OCI-LY1 (cell line): ENCODE results near the gene ZNF524.

ENCODE experiments used
- H2AFZ ChIP-seq: fragments of 200-600 bp; sonication (generic), shearing (Covaris generic); 2 replicates; pipeline ENCODE4 v1.6.0; 2014; ENCODE audit warnings: antibody characterized with exemption, mild to moderate bottlenecking, low read length
- H3F3A ChIP-seq: fragments of 200-600 bp; sonication (generic), shearing (Covaris generic); 2 replicates; pipeline ENCODE4 v1.6.0; 2014; ENCODE audit warnings: mild to moderate bottlenecking, antibody characterized with exemption, low read length, moderate library complexity; ENCODE audit not compliant: insufficient read depth
- H3K27ac ChIP-seq: fragments of 200-600 bp; sonication (generic); 2 replicates; pipeline ENCODE4 v1.5.1; 2014; ENCODE audit warnings: low read length, mixed run types, mild to moderate bottlenecking, low read depth; ENCODE audit not compliant: poor library complexity, severe bottlenecking
- H3K27me3 ChIP-seq: fragments of 200-600 bp; sonication (generic); 2 replicates; pipeline ENCODE4 v1.6.0; 2014; ENCODE audit warnings: antibody characterized with exemption, mild to moderate bottlenecking, low read length, moderate library complexity; ENCODE audit not compliant: insufficient read depth
- H3K36me3 ChIP-seq: fragments of 200-600 bp; sonication (generic); 2 replicates; pipeline ENCODE4 v1.6.1; 2014; ENCODE audit warnings: mild to moderate bottlenecking, antibody characterized with exemption, low read length, moderate library complexity, mixed read lengths; ENCODE audit not compliant: insufficient read depth
- H3K4me1 ChIP-seq: fragments of 200-600 bp; sonication (generic); 2 replicates; pipeline ENCODE4 v1.5.1; 2014; ENCODE audit warnings: mild to moderate bottlenecking, low read length, moderate library complexity; ENCODE audit not compliant: insufficient read depth, severe bottlenecking
- H3K4me2 ChIP-seq: fragments of 200-600 bp; sonication (generic), shearing (Covaris generic); 2 replicates; pipeline ENCODE4 v1.6.1; 2014; ENCODE audit warnings: low read length
- H3K4me3 ChIP-seq: fragments of 200-600 bp; sonication (generic); 2 replicates; pipeline ENCODE4 v1.5.1; 2014; ENCODE audit warnings: low read length, low read depth, mild to moderate bottlenecking, mixed read lengths; ENCODE audit not compliant: poor library complexity, severe bottlenecking
- H3K79me2 ChIP-seq: fragments of 200-600 bp; shearing (Covaris generic); 2 replicates; pipeline ENCODE4 v1.6.1; 2016; ENCODE audit warnings: mixed run types, low read length, mixed read lengths; ENCODE audit not compliant: insufficient read depth
- H3K9ac ChIP-seq: fragments of 200-600 bp; sonication (generic), shearing (Covaris generic); 2 replicates; pipeline ENCODE4 v1.6.1; 2014; ENCODE audit warnings: mild to moderate bottlenecking, low read length, mixed read lengths
- H3K9me2 ChIP-seq: fragments of 200-600 bp; sonication (generic), shearing (Covaris generic); 2 replicates; pipeline ENCODE4 v1.6.1; 2014; ENCODE audit warnings: low read depth, mild to moderate bottlenecking, low read length, mixed read lengths
- H3K9me3 ChIP-seq: fragments of 200-600 bp; shearing (Covaris generic); 2 replicates; pipeline ENCODE4 v1.6.1; 2014; ENCODE audit warnings: low read length, mixed read lengths
- H4K20me1 ChIP-seq: fragments of 200-600 bp; sonication (generic), shearing (Covaris generic); 2 replicates; pipeline ENCODE4 v1.6.0; 2016; ENCODE audit warnings: mild to moderate bottlenecking, low read length; ENCODE audit not compliant: insufficient read depth
- EZH2 ChIP-seq: fragments of 200-600 bp; sonication (generic), shearing (Covaris generic); IDR thresholded peaks from 2 replicates; pipeline ENCODE4 v1.8.0; 2017; ENCODE audit warnings: borderline replicate concordance, mixed run types, mild to moderate bottlenecking, antibody characterized with exemption, low read length, moderate library complexity, mixed read lengths
- TF ChIP-seq, protein P1 (sequence below): fragments of 200-600 bp; sonication (generic), shearing (Covaris generic); IDR thresholded peaks from 2 replicates; pipeline ENCODE4 v1.5.1; 2017; ENCODE audit warnings: mild to moderate bottlenecking, antibody characterized with exemption, low read length, moderate library complexity, mixed read lengths

The ZNF524 gene

DNA sequence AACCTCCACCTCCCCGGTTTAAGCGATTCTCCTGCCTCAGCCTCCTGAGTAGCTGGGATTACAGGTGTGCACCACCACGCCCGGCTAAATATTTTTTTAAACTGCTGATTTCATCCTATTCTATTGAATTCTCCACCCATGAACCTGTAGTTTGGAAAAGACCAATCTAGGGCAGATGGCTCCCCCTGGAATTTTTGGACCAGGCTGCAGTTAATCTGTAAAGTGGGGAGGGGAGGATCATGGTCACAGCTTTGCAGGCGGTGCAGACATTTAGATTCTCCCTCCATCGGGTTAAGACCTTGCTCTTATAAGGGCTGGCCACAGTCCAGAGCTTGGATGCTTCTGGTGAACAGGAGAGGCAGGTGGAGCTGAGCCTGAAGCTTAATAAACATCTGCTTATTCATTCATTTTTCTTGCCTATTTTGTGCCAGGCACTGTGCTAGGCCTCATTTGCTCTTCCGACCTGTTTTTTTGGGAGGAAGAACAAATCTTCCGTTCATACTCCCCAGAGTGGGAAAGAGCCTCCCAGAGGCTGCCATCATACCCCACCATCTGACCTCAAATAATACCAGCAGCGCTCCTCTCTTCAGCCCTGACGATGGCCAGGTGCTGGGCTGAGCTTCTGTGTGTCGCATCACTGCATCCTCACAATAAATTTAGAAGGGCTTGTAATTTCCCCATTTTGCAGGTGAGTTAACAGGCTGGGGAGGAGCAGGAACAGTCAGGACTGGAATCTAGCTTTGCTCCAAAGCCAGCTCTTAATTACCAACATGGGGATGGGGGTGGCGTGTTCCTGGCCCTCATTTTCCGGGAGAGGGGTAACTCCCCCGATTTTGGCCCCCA, 47.0 kb downstream of the ZNF524 start:
- H2AFZ ChIP-seq, result no peak overlapping the region

DNA sequence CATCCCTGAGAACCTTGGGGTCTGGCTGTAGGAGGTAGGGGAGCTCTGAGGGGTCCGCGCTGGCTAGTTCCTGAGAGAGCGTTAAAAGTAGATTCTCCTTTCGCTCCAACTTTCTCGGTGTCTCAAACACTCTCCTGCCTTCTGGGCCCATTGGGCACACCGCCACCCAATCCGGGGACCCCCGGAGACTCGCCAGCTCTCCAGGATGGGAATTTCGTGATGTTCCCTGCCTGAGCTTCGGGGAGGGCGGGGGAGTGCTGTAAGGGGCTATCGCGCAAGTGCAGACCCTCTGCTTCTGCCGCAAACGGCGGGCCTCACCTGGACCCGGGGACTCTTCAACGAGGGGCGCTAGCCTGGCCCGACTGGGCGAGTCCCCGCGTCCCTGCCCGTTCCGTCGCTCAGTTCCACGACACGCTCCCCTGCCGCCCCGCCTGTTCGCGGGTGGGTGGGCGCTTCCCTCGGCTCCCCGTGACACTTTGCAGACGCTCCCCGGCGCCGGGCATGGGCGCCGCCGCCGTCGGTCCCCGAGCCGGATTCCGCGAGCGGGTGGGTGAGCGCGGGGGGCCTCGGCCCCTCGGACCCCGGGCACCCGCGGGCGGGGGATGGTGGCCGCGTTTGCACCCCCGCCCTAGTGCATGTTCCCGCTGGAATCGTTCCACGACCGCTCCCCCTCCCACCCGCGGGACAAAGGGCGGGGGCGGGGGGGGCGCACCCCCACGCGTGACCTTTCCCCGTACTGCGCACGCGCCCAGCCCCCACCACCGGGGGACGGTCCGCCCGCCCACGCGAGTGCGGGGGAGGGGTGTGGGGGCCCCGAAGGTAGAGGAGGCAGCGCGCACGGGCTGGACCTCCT, 47.9 kb downstream of the ZNF524 start, which contains the start of gene CCDC106:
TSS of gene CCDC106 (plus strand) at position 481 of the 853 bp plus-strand sequence. CDS start 835 bp downstream, outside the sequence.
- Histone ChIP-seq H3K4me1 (peaks cover 48% of the 10 kb centered on the region), H4K20me1 (no peaks in the 10 kb centered on the region), H3K9me3 (no peaks in the 10 kb centered on the region), H3K79me2 (peaks cover 10% of the 10 kb centered on the region), H3F3A (peaks cover 9% of the 10 kb centered on the region; the same call in 1 of the 2 replicates), H3K9ac (peak within 1 kb of the TSS; percentile 93), H3K27ac (peak within 1 kb of the TSS; percentile 94), H3K27me3 (no peaks in the 10 kb centered on the region), H3K9me2 (no peaks in the 10 kb centered on the region), H3K36me3 (peaks cover 37% of the 10 kb centered on the region), H3K4me3 (peak within 1 kb of the TSS; percentile 87), H2AFZ (no peak within 1 kb of the TSS), H3K4me2 (peak within 1 kb of the TSS; percentile 93)
- no peak for TF ChIP-seq EZH2
- TF ChIP-seq, protein P1, sequence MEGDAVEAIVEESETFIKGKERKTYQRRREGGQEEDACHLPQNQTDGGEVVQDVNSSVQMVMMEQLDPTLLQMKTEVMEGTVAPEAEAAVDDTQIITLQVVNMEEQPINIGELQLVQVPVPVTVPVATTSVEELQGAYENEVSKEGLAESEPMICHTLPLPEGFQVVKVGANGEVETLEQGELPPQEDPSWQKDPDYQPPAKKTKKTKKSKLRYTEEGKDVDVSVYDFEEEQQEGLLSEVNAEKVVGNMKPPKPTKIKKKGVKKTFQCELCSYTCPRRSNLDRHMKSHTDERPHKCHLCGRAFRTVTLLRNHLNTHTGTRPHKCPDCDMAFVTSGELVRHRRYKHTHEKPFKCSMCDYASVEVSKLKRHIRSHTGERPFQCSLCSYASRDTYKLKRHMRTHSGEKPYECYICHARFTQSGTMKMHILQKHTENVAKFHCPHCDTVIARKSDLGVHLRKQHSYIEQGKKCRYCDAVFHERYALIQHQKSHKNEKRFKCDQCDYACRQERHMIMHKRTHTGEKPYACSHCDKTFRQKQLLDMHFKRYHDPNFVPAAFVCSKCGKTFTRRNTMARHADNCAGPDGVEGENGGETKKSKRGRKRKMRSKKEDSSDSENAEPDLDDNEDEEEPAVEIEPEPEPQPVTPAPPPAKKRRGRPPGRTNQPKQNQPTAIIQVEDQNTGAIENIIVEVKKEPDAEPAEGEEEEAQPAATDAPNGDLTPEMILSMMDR, result no peak

More for the DNA sequence above, 47.0 kb downstream of the ZNF524 start:
- H3K9ac ChIP-seq, result peak overlapping the region; percentile 93
- no peaks in the 10 kb centered on the region for H3K9me3 ChIP-seq
- peaks cover 28% of the 10 kb centered on the region for H3K36me3 ChIP-seq
- H3K4me1 ChIP-seq, result peaks cover 56% of the 10 kb centered on the region
- no peak for TF ChIP-seq EZH2
- TF ChIP-seq, protein P1, result no peak
- H3K9me2 ChIP-seq, result no peaks in the 10 kb centered on the region
- peak overlapping the region; percentile 94 for H3K27ac ChIP-seq
- H3K79me2 ChIP-seq, result peaks cover 10% of the 10 kb centered on the region
- H3K4me2 ChIP-seq, result peak overlapping the region; percentile 93
- H3K4me3 ChIP-seq, result peak overlapping the region; percentile 87
- H3K27me3 ChIP-seq, result no peaks in the 10 kb centered on the region
- no peaks in the 10 kb centered on the region for H4K20me1 ChIP-seq
- H3F3A ChIP-seq, result peaks cover 9% of the 10 kb centered on the region; the same call in 1 of the 2 replicates

DNA sequence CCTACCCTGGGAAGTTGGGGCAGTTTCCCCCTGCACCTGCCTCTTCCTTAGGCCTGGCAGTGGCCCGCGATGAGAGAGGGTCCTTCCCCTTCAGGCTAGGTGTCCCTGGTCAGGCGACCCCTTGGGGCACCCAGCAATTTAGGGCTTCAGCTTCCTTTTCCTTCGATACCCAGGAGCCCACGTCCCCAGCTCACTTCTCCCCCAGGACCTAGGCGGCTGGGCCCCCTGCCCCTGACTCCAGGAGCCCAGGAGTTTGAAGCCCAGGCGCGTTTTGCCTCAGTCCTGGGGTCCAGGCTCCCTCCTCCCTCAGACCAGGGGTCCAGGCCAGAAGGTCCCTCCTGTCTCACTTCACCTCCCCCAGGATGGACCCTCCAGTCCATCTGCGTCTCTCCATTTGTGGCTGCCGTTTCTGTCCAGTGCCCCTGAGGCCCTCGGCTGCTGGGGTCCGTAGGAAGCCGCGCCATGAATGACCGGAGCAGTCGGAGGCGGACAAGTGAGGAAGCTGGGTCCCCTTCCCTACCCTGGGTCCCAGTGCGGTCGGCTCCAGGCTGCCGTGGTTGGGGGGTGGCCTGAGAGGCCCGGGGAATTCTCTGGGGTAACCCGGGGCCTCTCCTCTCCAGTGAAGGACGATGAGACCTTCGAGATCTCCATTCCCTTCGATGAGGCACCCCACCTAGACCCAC, 48.6 kb downstream of the ZNF524 start:
- H3K4me1 ChIP-seq, result peaks cover 47% of the 10 kb centered on the region
- no peak overlapping the region for H2AFZ ChIP-seq
- H3K4me3 ChIP-seq, result peak overlapping the region; percentile 87
- no peaks in the 10 kb centered on the region for H4K20me1 ChIP-seq
- peak overlapping the region; percentile 94 for H3K27ac ChIP-seq
- H3K4me2 ChIP-seq, result peak overlapping the region; percentile 93
- H3K9me3 ChIP-seq, result no peaks in the 10 kb centered on the region
- peaks cover 10% of the 10 kb centered on the region for H3K79me2 ChIP-seq
- no peaks in the 10 kb centered on the region for H3K9me2 ChIP-seq
- TF ChIP-seq, protein P1, result no peak
- no peak for TF ChIP-seq EZH2
- H3K36me3 ChIP-seq, result peaks cover 37% of the 10 kb centered on the region
- H3K27me3 ChIP-seq, result no peaks in the 10 kb centered on the region
- peaks cover 9% of the 10 kb centered on the region; the same call in 1 of the 2 replicates for H3F3A ChIP-seq
- H3K9ac ChIP-seq, result peak overlapping the region; percentile 93
